Measurements from ENCODE around the gene SLC9A9.

DNA sequence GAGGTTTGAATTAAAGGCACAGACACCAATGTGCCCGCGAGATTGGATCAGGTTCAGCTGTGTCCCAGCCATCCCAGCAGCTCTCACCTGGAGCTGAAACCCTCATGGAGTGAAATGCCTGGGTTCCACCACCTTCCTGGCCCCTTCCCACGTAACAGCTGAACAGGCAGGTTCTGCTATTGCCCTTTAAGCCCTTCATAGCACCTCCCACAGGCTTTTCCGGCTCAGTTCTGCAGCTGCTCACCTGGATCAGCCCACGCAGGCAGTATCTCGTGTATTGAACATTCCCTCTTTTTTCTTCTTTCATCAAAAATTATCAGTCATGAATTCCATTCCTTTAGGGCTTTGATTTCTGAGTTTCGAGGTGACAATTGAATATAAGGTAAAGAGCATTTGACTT, 129.8 kb downstream of the SLC9A9 start:
- TF ChIP-seq POLR2AphosphoS5 (IDR thresholded peaks at IDR 0.05; ENCODE audit: low read depth), result no peak
- TF ChIP-seq, protein P1, sequence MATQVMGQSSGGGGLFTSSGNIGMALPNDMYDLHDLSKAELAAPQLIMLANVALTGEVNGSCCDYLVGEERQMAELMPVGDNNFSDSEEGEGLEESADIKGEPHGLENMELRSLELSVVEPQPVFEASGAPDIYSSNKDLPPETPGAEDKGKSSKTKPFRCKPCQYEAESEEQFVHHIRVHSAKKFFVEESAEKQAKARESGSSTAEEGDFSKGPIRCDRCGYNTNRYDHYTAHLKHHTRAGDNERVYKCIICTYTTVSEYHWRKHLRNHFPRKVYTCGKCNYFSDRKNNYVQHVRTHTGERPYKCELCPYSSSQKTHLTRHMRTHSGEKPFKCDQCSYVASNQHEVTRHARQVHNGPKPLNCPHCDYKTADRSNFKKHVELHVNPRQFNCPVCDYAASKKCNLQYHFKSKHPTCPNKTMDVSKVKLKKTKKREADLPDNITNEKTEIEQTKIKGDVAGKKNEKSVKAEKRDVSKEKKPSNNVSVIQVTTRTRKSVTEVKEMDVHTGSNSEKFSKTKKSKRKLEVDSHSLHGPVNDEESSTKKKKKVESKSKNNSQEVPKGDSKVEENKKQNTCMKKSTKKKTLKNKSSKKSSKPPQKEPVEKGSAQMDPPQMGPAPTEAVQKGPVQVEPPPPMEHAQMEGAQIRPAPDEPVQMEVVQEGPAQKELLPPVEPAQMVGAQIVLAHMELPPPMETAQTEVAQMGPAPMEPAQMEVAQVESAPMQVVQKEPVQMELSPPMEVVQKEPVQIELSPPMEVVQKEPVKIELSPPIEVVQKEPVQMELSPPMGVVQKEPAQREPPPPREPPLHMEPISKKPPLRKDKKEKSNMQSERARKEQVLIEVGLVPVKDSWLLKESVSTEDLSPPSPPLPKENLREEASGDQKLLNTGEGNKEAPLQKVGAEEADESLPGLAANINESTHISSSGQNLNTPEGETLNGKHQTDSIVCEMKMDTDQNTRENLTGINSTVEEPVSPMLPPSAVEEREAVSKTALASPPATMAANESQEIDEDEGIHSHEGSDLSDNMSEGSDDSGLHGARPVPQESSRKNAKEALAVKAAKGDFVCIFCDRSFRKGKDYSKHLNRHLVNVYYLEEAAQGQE (IDR thresholded peaks at IDR 0.05; ENCODE audit: insufficient replicate concordance, low read depth), result no peak

Data from HL-60 (cell line).